NCI-H524 (cell line): Measurements from ENCODE around the gene DPEP1.
"Not testable (repeated sequence)": the region's sequence is repeated elsewhere in the genome, so short reads cannot be mapped to it uniquely, and the experiment has no call there.

Experiments used
- DNase-seq, 2 experiments: peaks; one replicate each; lab custom pipeline; 2025; lab: John Stamatoyannopoulos, UW

The DPEP1 gene

GRCh38 chr16:89620406-89620841 lies 7.0 kb downstream of the DPEP1 start:
- no peak for DNase-seq

GRCh38 chr16:89621136-89621697 lies 7.8 kb downstream of the DPEP1 start:
- DNase-seq: no peak

DNA sequence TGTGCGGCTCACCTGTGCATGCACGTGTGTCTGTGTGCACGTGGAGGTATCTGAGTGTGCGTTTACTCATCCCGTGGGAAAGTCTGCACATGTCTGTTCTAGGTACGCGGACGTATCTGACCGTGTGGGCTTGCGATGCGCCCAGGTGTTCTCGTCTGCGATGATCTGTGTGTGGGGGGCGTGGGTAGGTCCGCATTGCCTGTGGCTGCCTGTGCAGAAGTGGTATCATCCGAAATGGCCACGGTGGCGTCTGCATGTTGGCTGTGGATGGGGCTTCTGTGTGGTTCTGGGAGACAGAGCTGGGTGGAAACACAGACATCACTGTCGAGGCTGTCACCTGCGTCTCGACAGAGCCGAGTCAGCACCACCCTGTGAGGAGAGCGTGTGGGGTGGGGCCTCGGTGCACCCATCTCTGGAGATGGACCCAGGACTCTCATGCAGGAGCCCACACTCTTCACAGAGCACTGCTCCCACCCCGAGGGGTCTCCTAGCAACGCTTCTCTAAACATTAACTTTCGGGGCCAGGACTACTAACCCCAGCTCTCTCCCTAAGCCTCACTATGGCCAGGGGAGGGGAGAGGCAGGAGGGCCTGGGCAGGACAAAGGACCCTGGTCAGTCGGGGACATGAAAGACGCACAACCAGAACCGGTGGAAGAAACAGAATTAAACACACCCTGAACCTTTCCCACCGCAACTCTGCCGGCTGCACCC lies 8.4 kb downstream of the DPEP1 start:
- DNase-seq: no peak

DNA sequence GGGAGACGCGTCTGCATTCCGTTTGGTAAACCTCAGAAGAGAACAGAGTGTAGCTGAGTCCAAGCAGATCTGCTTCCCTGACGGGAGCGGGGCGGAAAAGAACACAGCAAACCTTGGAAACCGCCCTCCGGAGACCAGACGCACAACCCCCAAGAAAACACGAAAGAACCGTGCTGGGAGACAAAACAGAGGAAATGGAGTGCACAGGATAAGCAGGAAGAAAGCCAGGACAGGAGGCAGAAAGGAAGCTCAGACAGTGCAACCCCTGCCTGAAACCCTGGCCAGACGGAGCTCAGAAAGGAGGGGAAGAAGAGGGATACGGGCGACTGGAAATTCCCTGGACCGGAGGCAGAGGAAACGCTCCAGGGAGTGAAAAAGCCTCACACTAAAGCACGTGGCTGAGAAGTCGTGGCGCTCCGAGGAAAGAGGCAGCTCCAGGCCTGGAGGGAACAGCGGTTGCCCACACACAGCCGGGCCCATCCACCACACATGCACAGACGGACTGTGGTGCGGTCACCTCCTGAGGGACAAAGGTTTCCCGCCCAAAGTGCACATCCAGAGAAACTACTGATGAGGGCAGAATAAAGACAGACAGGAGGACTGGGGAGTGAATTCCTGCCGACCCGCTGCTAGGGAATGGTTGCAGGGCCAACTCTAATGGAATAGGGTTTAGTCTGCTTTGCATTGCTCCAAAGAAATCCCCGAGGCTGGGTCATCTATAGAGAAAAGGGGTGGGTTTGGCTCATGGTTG lies 10.2 kb downstream of the DPEP1 start:
- no peak for DNase-seq

DNA sequence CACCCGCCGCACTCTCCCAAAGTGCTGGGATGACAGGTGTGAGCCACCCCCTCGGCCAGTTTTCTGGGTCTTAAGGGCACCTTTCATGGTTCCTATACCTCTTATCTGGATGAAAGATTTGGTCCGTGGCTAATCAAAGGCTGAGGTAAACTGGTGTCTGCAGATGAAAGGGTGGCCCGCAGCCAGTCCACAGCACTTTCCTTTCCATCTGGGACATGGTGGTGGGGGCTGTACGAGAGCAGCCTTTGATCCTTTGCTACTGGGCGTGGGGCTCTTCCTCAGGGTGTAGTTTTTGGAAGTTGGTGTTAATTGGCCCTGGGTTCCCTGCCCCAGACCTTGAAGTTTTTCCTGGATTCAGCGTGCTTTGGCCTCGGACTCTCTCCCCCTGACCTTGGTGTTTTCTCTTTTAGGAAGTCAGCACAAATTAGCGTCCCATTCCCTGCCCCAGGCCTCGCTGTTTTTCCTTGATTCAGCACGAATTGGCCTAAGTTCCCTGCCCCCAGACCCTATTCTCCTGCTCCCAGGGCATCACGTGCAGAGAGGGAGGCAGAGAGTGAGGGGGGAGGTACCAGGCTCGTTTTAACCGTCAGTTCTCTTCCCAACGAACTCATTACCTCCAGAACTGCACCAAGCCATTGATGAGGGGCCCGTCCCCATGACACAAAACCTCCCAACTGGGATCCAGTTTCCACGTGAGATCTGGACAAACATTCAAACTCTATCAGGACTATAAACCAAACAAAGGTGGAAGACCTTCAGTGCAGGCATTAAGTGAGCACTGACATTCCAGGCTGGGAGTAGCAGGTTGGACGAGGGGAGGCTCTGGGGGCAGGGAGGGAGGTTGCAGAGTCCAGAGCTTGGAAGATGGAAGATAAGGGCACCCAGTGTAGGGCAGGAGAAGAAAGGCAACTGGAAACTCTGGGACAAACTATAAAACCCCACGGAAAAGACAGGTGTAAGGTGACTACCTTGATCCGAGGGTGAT lies 11.6 kb downstream of the DPEP1 start:
- DNase-seq: no peak

GRCh38 chr16:89629827-89630610 lies 16.6 kb downstream of the DPEP1 start:
- no peak for DNase-seq

- DNase-seq: peak in 1 of 2 experiments; percentile 64
These were observed 19.7 kb downstream of the DPEP1 start for GRCh38 chr16:89633064-89633631.

GRCh38 chr16:89634463-89635385 lies 21.3 kb downstream of the DPEP1 start:
- not testable (repeated sequence) for DNase-seq

DNA sequence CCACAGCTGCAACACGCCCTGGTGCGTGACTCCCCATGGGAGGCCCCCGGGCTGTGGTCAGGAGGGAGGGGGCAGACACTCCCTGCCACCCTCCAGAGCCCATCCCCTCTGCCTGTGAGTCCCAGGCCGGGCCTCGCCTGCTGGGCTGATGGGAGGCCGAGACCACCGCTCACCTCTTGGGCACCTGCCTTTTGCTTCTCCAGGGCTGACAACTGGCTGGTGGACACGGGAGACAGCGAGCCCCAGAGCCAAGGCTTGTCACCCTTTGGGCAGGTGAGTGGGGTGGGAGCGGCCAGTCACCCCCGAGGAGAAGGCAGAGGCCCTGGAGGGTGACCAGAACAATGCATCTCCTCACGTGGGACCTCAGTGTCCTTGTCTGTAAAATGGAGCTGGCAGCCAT lies 23.2 kb downstream of the DPEP1 start:
- no peak for DNase-seq

- DNase-seq: no peak
These were observed 23.9 kb downstream of the DPEP1 start for GRCh38 chr16:89637379-89637778.

GRCh38 chr16:89638455-89638854 lies 25.0 kb downstream of the DPEP1 start:
- DNase-seq: no peak

DNA sequence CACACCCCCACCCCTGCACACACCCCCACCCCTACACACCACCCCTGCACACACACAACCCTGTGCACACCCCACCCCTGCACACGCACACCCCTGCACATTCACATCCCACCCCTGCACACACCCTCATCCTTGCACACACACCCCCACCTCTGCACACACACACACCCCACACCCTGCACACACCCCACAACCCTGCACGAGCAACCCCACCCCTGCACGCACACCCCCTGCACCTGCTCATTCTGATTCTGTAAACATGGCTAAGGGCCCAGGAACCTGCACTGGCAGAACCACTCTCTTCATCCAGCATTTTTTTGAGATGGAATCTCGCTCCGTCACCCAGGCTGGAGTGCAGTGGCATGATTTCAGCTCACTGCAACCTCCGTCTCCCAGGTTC lies 25.9 kb downstream of the DPEP1 start:
- no peak for DNase-seq

- no peak for DNase-seq
These were observed 28.1 kb downstream of the DPEP1 start for GRCh38 chr16:89641458-89642119.

DNA sequence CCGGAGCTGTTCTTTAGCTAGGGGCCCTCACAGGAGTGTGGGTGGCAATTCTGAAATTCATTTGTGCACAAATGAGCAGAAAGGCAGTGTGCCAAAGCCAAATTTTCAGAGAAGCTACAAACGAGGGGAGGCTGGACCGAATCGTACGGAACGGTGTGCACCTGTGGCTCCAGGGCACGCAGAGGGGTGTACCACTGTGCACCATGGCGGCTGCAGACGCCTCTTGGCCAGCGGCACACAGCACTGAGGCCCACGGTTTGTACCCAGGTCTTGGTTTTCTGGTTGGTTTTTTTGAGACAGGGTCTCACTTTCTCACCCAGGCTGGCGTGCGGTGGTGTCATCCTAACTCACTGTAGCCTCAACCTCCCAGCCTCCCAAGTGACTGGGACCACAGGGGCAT lies 29.1 kb downstream of the DPEP1 start:
- no peak for DNase-seq

- no peak for DNase-seq
These were observed 30.4 kb downstream of the DPEP1 start for GRCh38 chr16:89643769-89644300.

DNA sequence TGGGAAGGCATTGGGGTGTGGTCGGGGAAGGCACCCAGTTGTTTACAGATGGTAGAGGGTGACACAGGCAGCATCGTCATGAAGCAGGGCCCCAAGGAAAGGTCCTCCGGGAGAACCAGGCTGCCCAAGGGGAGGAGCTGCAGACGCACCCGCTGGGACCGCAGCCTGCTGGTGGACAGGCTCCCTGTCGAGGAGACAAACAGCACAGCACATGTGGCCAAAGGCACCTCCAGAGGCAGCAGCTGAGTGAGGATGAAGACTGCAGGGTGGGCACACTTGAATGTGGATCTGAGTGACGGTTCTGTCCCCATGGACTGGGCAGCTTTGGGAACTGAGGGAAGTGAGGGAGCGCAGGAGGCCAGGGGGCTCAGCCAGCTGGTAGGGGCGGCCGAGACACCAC lies 31.7 kb downstream of the DPEP1 start:
- no peak for DNase-seq

DNA sequence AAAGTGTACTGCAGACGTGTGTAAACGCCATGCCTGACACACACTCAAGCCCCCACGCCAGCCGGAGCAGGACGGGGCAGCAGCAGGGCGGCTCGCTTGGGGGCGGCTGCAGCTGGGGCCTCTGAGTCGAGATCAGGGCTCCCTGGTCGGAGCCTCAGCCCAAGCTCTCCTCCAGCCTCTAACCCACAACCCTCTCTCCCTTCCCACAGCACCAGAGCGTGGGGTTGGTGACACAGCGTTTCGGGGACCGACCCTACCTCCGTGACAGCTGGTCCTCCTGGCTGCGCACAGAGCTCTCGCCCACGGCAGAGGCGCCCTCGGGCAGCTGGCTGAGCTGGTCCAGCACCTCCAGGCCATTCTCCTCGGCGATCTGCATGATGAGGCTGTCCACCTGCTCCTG lies 32.8 kb downstream of the DPEP1 start:
- DNase-seq: no peak

GRCh38 chr16:89646906-89647305 lies 33.5 kb downstream of the DPEP1 start:
- DNase-seq: no peak

DNA sequence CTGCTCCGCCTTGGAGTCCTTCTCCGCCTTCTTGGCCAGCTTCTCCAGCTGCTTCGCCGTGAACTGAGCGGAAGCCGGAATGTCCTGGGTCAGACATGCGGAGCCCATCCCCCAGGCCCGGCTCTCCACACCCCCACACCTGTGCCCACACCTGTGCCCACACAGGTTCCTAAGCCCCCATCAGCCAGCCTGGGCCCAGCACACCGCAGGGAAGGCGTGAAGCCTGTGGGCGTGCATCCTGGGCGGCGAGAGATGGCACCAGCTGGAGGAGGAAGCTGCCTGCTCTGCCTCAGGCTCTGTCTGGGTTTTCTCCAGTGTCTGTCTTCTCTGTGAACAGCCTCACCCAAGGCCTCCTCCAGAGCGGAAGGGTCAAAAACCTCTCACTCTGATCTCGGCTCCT lies 38.1 kb downstream of the DPEP1 start:
- DNase-seq: no peak
